ENCODE measurements around the gene CCNH. TPM values are rescaled to one million over a fixed set of nuclear protein-coding genes. Genes with fewer than 3 reads are reported as not detected.

Gene CCNH
- total RNA-seq, 2 experiments from 2014 or later: 309 to 311 TPM

DNA sequence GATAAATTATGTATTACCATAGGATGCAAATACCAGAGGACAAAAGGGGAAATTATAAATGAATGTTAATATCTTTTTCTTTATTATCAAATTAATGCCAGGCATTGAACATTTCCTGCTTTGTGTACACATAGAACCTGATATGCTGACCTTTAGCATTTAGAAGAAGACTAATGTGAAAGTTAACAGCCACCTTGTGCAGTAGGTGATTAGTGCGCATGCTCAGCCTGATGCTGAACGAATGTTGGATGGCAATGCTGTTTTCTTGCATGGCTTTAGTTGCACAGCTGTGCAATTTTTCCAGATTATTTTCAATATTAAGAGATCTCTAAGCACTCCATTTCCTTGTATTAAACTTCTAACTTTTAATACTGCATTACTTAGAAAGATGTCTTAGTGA, 45.5 kb downstream of the CCNH start:
- H3K9me3 Mint-ChIP-seq: no peaks in the 10 kb centered on the region
- H3K4me3 ChIP-seq (ENCODE audit: low read length): no peak overlapping the region
- no peak overlapping the region for H3K27ac Mint-ChIP-seq
- no peak overlapping the region for H3K4me3 Mint-ChIP-seq
- H3K27me3 Mint-ChIP-seq: no peaks in the 10 kb centered on the region
- H3K4me1 Mint-ChIP-seq (ENCODE audit: low read depth): peaks cover 30% of the 10 kb centered on the region
- no peaks in the 10 kb centered on the region for H3K9me3 ChIP-seq (ENCODE audit: control insufficient read depth in 1 of 2, insufficient read depth in 1 of 2, low read length in 2 of 2)
- no peak for ATAC-seq (ENCODE audit: poor library complexity)
- H3K27ac ChIP-seq (ENCODE audit: low read depth in 1 of 2, low read length in 2 of 2): no peak overlapping the region
- H3K36me3 ChIP-seq (ENCODE audit: insufficient read depth, low read length): peaks cover 31% of the 10 kb centered on the region
- ChIA-PET CTCF (no interaction called here), POLR2A (interaction anchor here (0.5 kb wide), 1 partner anchor 297 kb away, joined by 3 read pairs; no protein-coding TSS in a partner anchor)
- no peaks in the 10 kb centered on the region for H3K4me1 ChIP-seq (ENCODE audit: insufficient read depth, low read length)
- intact Hi-C loops (cut with DNase I, micrococcal nuclease): no loop called here
- H3K36me3 Mint-ChIP-seq (ENCODE audit: low read depth): peaks cover 67% of the 10 kb centered on the region
- no peak for DNase-seq
- TF ChIP-seq, protein P1, sequence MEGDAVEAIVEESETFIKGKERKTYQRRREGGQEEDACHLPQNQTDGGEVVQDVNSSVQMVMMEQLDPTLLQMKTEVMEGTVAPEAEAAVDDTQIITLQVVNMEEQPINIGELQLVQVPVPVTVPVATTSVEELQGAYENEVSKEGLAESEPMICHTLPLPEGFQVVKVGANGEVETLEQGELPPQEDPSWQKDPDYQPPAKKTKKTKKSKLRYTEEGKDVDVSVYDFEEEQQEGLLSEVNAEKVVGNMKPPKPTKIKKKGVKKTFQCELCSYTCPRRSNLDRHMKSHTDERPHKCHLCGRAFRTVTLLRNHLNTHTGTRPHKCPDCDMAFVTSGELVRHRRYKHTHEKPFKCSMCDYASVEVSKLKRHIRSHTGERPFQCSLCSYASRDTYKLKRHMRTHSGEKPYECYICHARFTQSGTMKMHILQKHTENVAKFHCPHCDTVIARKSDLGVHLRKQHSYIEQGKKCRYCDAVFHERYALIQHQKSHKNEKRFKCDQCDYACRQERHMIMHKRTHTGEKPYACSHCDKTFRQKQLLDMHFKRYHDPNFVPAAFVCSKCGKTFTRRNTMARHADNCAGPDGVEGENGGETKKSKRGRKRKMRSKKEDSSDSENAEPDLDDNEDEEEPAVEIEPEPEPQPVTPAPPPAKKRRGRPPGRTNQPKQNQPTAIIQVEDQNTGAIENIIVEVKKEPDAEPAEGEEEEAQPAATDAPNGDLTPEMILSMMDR (IDR thresholded peaks at IDR 0.05): no peak
- H3K27me3 ChIP-seq (ENCODE audit: control insufficient read depth in 1 of 2, insufficient read depth in 2 of 2, low read length in 2 of 2): no peaks in the 10 kb centered on the region

- peaks cover 39% of the 10 kb centered on the region for H3K36me3 ChIP-seq (ENCODE audit: insufficient read depth, low read length)
- no peaks in the 10 kb centered on the region for H3K9me3 ChIP-seq (ENCODE audit: control insufficient read depth in 1 of 2, insufficient read depth in 1 of 2, low read length in 2 of 2)
- no peaks in the 10 kb centered on the region for H3K27me3 ChIP-seq (ENCODE audit: control insufficient read depth in 1 of 2, insufficient read depth in 2 of 2, low read length in 2 of 2)
- Mint-ChIP-seq H3K27me3 (no peaks in the 10 kb centered on the region), H3K4me3 (no peak overlapping the region), H3K36me3 (ENCODE audit: low read depth) (peaks cover 71% of the 10 kb centered on the region), H3K27ac (peak overlapping the region; percentile 11), H3K4me1 (ENCODE audit: low read depth) (peaks cover 46% of the 10 kb centered on the region), H3K9me3 (no peaks in the 10 kb centered on the region)
- intact Hi-C loops (cut with DNase I, micrococcal nuclease): no loop called here
- CTCF ChIA-PET: interaction anchor here (1.1 to 1.4 kb wide), 2 partner anchors 10 to 12 kb away, joined by 4 to 6 read pairs; no protein-coding TSS in a partner anchor
- no peak overlapping the region for H3K27ac ChIP-seq (ENCODE audit: low read depth in 1 of 2, low read length in 2 of 2)
- H3K4me3 ChIP-seq (ENCODE audit: low read length): no peak overlapping the region
- TF ChIP-seq, protein P1 (IDR thresholded peaks at IDR 0.05): no peak
- POLR2A ChIA-PET: no interaction called here
- H3K4me1 ChIP-seq (ENCODE audit: insufficient read depth, low read length): no peaks in the 10 kb centered on the region
- ATAC-seq (ENCODE audit: poor library complexity) (no peak), DNase-seq (no peak)
These were observed 51.1 kb downstream of the CCNH start for GRCh38 chr5:87361536-87362213.

- TF ChIP-seq, protein P1 (IDR thresholded peaks at IDR 0.05): no peak
- no peak overlapping the region for H3K4me3 Mint-ChIP-seq
- H3K4me1 Mint-ChIP-seq (ENCODE audit: low read depth): peaks cover 42% of the 10 kb centered on the region
- ChIA-PET CTCF (no interaction called here), POLR2A (no interaction called here)
- DNase-seq (no peak), ATAC-seq (ENCODE audit: poor library complexity) (no peak)
- H3K9me3 Mint-ChIP-seq: no peaks in the 10 kb centered on the region
- H3K4me1 ChIP-seq (ENCODE audit: insufficient read depth, low read length): no peaks in the 10 kb centered on the region
- H3K27ac ChIP-seq (ENCODE audit: low read depth in 1 of 2, low read length in 2 of 2): no peak overlapping the region
- peaks cover 44% of the 10 kb centered on the region for H3K36me3 ChIP-seq (ENCODE audit: insufficient read depth, low read length)
- no peak overlapping the region for H3K4me3 ChIP-seq (ENCODE audit: low read length)
- no peak overlapping the region for H3K27ac Mint-ChIP-seq
- no peaks in the 10 kb centered on the region for H3K9me3 ChIP-seq (ENCODE audit: control insufficient read depth in 1 of 2, insufficient read depth in 1 of 2, low read length in 2 of 2)
- intact Hi-C loops (cut with DNase I, micrococcal nuclease): no loop called here
- H3K27me3 Mint-ChIP-seq: no peaks in the 10 kb centered on the region
- peaks cover 67% of the 10 kb centered on the region for H3K36me3 Mint-ChIP-seq (ENCODE audit: low read depth)
- no peaks in the 10 kb centered on the region for H3K27me3 ChIP-seq (ENCODE audit: control insufficient read depth in 1 of 2, insufficient read depth in 2 of 2, low read length in 2 of 2)
These were observed 51.7 kb downstream of the CCNH start for GRCh38 chr5:87361031-87361445.

Measured in CD4-positive, alpha-beta T cell (primary cell).